A549 (cell line): ENCODE results near the gene RFC4. TPM values are rescaled to one million over a fixed set of nuclear protein-coding genes. Genes with fewer than 3 reads are reported as not detected.
A peak's percentile ranks its signal among the peaks of the same experiment; 100 is the strongest.

Experiments
- ATAC-seq, 2 experiments: fragments of 200-7000 bp in 1 of 2; fragments of >200 bp in 1 of 2; cut with Nextera tagmentation in 1 of 2; cut with Tn5 transposase in 1 of 2; 3 replicates each; pipeline versions ENCODE4 v1.8.0 to v1.9.1; 2018 to 2020; ENCODE audit warnings: mild to moderate bottlenecking in 1 of 2, moderate library complexity in 1 of 2
- CTCF ChIA-PET: fragments of 300-600 bp; sonication (Branson Sonifier 250); formaldehyde crosslinking; extraction: SDS; loops from one replicate; lab custom pipeline; 2021; ENCODE audit warnings: antibody characterized with exemption, inconsistent platforms; lab: Yijun Ruan, JAX
- POLR2A ChIA-PET: fragments of 350-600 bp; formaldehyde crosslinking; extraction: SDS; loops from one replicate; lab custom pipeline; 2021; ENCODE audit warnings: antibody characterized with exemption, inconsistent platforms; lab: Yijun Ruan, JAX
- DNase-seq, 2 experiments: peaks; one replicate each; pipeline versions ENCODE4 v3.0.0 to v3.0.0-alpha.2; 2011 to 2016; ENCODE audit warnings: low read depth in 1 of 2, low spot score in 1 of 2
- FAIRE-seq: peaks from 2 replicates; lab custom pipeline; 2011; peaks lifted over from hg19 to GRCh38; lab: Jason Lieb, UNC
- H3K27ac ChIP-seq, 2 experiments: fragments of >200 bp; sonication (Bioruptor Twin); formaldehyde crosslinking; 3 replicates each; pipeline ENCODE4 v1.5.1; 2016 to 2017
- H3K4me1 ChIP-seq: fragments of >200 bp; sonication (Bioruptor Twin); formaldehyde crosslinking; 3 replicates; pipeline ENCODE4 v1.6.1; 2016
- H3K4me2 ChIP-seq: fragments of >200 bp; sonication (Bioruptor Twin); formaldehyde crosslinking; 3 replicates; pipeline ENCODE4 v1.6.1; 2016
- H3K4me3 ChIP-seq: fragments of >200 bp; sonication (Bioruptor Twin); formaldehyde crosslinking; 3 replicates; pipeline ENCODE4 v1.5.1; 2016
- H3K9me3 ChIP-seq: fragments of >200 bp; sonication (Bioruptor Twin); formaldehyde crosslinking; 3 replicates; pipeline ENCODE4 v1.6.1; 2016
- BHLHE40 ChIP-seq: IDR thresholded peaks from 2 replicates; pipeline ENCODE4 v1.6.1; 2012; ENCODE audit warnings: low read depth, low read length, inconsistent platforms
- CHD2 ChIP-seq: fragments of 150-350 bp; IDR thresholded peaks from 2 replicates; pipeline ENCODE4 v1.6.1; 2014; ENCODE audit warnings: low read length; ENCODE audit not compliant: partially characterized antibody
- EHMT2 ChIP-seq: fragments of 200-600 bp; sonication (generic); IDR thresholded peaks from 2 replicates; pipeline ENCODE4 v1.6.1; 2016; ENCODE audit warnings: antibody characterized with exemption, low read depth, mild to moderate bottlenecking, moderate library complexity
- GATA3 ChIP-seq: IDR thresholded peaks from 2 replicates; pipeline ENCODE4 v1.6.1; 2012; ENCODE audit warnings: borderline replicate concordance
- HDAC2 ChIP-seq: fragments of 200-600 bp; sonication (generic); IDR thresholded peaks from 2 replicates; pipeline ENCODE4 v1.6.1; 2016
- HEYL ChIP-seq: fragments of 250-450 bp; sonication (Bioruptor Pico); IDR thresholded peaks from 2 replicates; pipeline ENCODE4 v1.8.0; 2021; ENCODE audit warnings: mild to moderate bottlenecking, moderate library complexity
- NFE2L2 ChIP-seq: fragments of 150-350 bp; conservative IDR thresholded peaks from 2 replicates; pipeline ENCODE4 v1.6.1; 2014; ENCODE audit warnings: low read length
- NPAS2 ChIP-seq: fragments of 250-450 bp; sonication (Bioruptor Pico); IDR thresholded peaks from 2 replicates; pipeline ENCODE4 v1.8.0; 2022; ENCODE audit warnings: mild to moderate bottlenecking, moderate library complexity, borderline replicate concordance
- PHF8 ChIP-seq: fragments of 200-600 bp; sonication (generic); IDR thresholded peaks from 2 replicates; pipeline ENCODE4 v1.6.1; 2016; ENCODE audit warnings: low read depth, mild to moderate bottlenecking, antibody characterized with exemption, moderate library complexity, borderline replicate concordance
- POLR2A ChIP-seq: IDR thresholded peaks from 2 replicates; pipeline ENCODE4 v1.6.1; 2012; ENCODE audit warnings: mild to moderate bottlenecking, low read length
- RAD21 ChIP-seq, 2 experiments: fragments of >200 bp in 1 of 2; sonication (Bioruptor Twin) in 1 of 2; formaldehyde crosslinking in 1 of 2; IDR thresholded peaks in 1 of 2; conservative IDR thresholded peaks in 1 of 2; 2 replicates in 1 of 2; 3 replicates in 1 of 2; pipeline ENCODE4 v1.6.1; 2012 to 2018; ENCODE audit warnings: inconsistent platforms in 1 of 2
- SMC3 ChIP-seq: fragments of >200 bp; sonication (Bioruptor Twin); formaldehyde crosslinking; IDR thresholded peaks from 3 replicates; pipeline ENCODE4 v1.6.1; 2018; ENCODE audit warnings: inconsistent platforms
- TP53 ChIP-seq: fragments of 250-450 bp; sonication (Bioruptor Pico); IDR thresholded peaks from 2 replicates; pipeline ENCODE4 v1.5.0; 2021; ENCODE audit warnings: mild to moderate bottlenecking, moderate library complexity
- ZNF302 ChIP-seq: fragments of 250-450 bp; sonication (Bioruptor Pico); IDR thresholded peaks from 2 replicates; pipeline ENCODE4 v1.9.0; 2021; ENCODE audit warnings: inconsistent platforms, mild to moderate bottlenecking, moderate library complexity
- WGBS: methylation state at CpG from one replicate; pipeline ENCODE4 v1.1.6; 2017; ENCODE audit errors: missing lambda C conversion rate; 5-methylcytosine and 5-hydroxymethylcytosine counted together
- polyA plus RNA-seq, 4 experiments: library from polyadenylated mRNA; depleted of rRNA in 3 of 4; stranded (reverse); fragments of >200 nt; fragmentation: RNase III in 1 of 4; extraction: RNeasy Plus Mini Kit Qiagen cat#74134 plus additional on column Dnase treatment in 1 of 4; gene quantifications; 2 replicates in 3 of 4; 3 replicates in 1 of 4; pipeline ENCODE4 v1.2.3, GENCODE V29; 2011 to 2017
- TF ChIP-seq, protein P1 (sequence below): fragments of 250-450 bp; sonication (Bioruptor Pico); IDR thresholded peaks from 2 replicates; pipeline ENCODE4 v1.5.0; 2021; ENCODE audit warnings: mild to moderate bottlenecking, moderate library complexity, borderline replicate concordance
- TF ChIP-seq, protein P2 (sequence below): fragments of 250-450 bp; sonication (Bioruptor Pico); IDR thresholded peaks from 2 replicates; pipeline ENCODE4 v1.5.0; 2020; ENCODE audit warnings: low read depth, mild to moderate bottlenecking, moderate library complexity
- TF ChIP-seq, protein P3 (sequence below): IDR thresholded peaks from 2 replicates; pipeline ENCODE4 v1.6.1; 2012
- TF ChIP-seq, protein P4 (sequence below): fragments of >200 bp; sonication (Bioruptor Twin); formaldehyde crosslinking; IDR thresholded peaks from 2 replicates; pipeline ENCODE4 v1.6.1; 2016
- TF ChIP-seq, protein P5 (sequence below): IDR thresholded peaks from 2 replicates; pipeline ENCODE4 v1.6.1; 2012; ENCODE audit warnings: low read depth, borderline replicate concordance

RFC4 gene
- polyA plus RNA-seq, 2 of the 4 experiments (the other 2 are of a cell fraction) = 40.6 to 68.8 TPM

DNA sequence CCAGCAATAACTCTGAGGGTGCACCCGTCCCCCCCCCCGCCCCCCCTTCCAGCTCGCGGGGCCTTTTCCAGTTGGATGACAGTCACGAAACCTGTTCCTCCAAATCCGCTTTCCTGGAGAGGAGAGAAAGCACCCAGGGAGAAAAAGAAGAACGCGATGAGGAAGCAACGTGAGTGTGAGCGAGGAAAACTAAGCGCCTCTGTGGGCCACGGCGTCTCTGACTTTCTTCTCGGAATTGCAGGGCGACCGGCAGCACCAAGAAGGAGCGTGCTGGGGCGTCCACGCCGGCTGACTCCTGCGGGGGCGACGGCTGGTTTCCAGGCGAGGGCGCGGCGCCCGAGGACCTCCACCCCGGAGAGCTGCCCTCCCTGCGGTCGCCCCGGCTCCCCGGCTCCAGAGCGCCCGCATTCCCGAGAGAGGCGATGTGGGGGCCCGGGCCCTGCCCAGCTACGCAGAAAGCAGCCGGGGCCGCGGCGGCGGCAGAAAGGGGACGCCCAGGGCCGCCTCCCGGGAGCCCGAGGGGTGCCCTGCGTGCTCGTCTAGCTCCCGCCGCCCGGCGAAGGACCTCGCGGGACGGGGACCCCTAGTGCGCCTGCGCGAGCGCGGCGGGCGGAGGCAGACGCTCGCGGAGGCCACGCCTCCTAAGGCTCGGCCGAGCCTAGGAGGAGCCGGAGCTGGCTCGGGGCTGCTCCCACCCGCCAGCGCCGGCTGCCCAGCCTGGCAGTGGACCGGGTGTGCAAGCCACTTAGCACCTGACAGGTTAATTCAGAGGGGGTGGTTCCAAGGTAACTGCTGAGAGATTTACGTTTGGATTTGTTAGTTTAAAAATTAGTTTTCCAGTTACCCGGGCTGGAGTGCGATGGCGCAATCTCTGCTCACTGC is 20.9 kb upstream of the RFC4 start (continued):
- TF ChIP-seq, protein P1, sequence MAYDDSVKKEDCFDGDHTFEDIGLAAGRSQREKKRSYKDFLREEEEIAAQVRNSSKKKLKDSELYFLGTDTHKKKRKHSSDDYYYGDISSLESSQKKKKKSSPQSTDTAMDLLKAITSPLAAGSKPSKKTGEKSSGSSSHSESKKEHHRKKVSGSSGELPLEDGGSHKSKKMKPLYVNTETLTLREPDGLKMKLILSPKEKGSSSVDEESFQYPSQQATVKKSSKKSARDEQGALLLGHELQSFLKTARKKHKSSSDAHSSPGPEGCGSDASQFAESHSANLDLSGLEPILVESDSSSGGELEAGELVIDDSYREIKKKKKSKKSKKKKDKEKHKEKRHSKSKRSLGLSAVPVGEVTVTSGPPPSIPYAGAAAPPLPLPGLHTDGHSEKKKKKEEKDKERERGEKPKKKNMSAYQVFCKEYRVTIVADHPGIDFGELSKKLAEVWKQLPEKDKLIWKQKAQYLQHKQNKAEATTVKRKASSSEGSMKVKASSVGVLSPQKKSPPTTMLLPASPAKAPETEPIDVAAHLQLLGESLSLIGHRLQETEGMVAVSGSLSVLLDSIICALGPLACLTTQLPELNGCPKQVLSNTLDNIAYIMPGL (CRISPR knock-in tag) = no peak
- no peak for TF ChIP-seq HDAC2
- no peak for TF ChIP-seq EHMT2
- TF ChIP-seq, protein P2, sequence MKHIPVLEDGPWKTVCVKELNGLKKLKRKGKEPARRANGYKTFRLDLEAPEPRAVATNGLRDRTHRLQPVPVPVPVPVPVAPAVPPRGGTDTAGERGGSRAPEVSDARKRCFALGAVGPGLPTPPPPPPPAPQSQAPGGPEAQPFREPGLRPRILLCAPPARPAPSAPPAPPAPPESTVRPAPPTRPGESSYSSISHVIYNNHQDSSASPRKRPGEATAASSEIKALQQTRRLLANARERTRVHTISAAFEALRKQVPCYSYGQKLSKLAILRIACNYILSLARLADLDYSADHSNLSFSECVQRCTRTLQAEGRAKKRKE = no peak
- TF ChIP-seq RAD21 (conservative IDR thresholded peaks at IDR 0.05 in 1 of 2, IDR thresholded peaks at IDR 0.05 in 1 of 2) = no peak
- TF ChIP-seq BHLHE40 = no peak
- peak; percentile 74 for TF ChIP-seq POLR2A

DNA sequence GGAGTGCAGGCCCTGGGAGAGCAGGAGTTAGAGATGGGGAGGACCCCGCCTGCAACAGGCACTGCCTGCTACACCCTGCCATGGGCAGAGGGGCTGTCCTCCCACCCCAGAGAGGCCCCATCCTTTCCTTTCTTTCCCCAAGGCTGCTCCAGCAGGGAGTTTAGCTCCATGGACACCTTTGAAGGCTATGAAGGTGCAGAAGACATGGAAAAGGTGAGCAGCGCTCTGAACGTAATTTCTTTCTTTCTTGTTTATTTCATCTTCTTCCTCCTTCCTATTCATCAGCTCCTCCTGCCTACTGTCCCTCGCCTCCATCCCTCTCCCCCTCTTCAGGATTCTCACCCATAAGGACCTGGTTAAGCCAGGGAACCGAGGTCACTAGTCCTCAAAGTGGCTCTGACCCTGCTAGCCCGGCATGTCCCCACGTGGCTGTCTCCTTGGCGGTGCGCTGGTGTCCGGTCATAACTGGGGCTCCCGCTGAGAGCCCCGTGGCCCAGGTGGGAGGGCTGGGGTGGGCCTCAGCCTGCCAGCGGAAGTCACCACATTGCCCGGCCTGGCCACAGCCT is 20.2 kb upstream of the RFC4 start:
- peak; percentile 33 to 39 for ATAC-seq
- FAIRE-seq = no peak
- TF ChIP-seq TP53 (CRISPR knock-in tag) (no peak), SMC3 (no peak), NFE2L2 (no peak), HDAC2 (no peak)
- TF ChIP-seq, protein P3, sequence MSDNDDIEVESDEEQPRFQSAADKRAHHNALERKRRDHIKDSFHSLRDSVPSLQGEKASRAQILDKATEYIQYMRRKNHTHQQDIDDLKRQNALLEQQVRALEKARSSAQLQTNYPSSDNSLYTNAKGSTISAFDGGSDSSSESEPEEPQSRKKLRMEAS = peak; percentile 21; the same call in 1 of the 2 replicates
- POLR2A ChIA-PET = interaction anchor here (1.5 to 1.6 kb wide), 2 partner anchors 18 to 43 kb away, joined by 3 to 11 read pairs; partner anchors contain the start of gene EIF4A2
- peak overlapping the region; percentile 73 for H3K4me2 ChIP-seq
- DNase-seq = no peak
- H3K9me3 ChIP-seq = no peaks in the 10 kb centered on the region
- peak overlapping the region; percentile 70 for H3K4me3 ChIP-seq
- 59% methylated on average over 5 of the region's 14 CpGs for WGBS
- peak overlapping the region; percentile 86 to 99 for H3K27ac ChIP-seq
- H3K4me1 ChIP-seq = peaks cover 10% of the 10 kb centered on the region; the same call in 1 of the 3 replicates
- CTCF ChIA-PET = interaction anchor here (0.6 to 2.0 kb wide), 3 partner anchors 17 to 688 kb away, joined by 5 read pairs; no protein-coding TSS in a partner anchor

DNA sequence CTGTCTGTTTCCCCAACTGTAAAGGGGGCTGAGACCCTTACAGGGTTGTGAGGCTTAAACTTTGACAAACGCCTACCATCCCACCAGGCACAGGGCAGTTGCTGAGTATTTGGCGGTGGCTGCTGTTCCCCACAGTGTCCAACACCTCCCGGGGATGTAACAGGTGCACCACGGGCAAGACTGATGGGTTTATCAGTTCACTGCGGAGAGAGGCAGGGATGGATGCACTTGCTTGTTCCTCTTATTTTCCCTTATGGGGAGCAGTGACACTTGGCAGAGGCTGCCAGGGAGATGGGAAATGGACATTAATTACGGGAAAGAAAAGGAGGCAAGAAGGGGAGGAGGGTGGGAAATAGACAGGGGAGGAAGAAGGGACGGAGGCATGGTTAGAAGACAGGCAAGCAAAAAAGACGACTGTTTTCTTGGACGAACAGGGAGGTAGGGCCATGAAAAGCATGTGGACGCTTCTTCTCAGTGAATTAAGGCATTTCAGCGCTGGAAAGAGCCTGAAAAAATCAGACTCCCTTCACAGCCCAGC is 19.7 kb upstream of the RFC4 start:
- H3K4me2 ChIP-seq = peak overlapping the region; percentile 73
- POLR2A ChIA-PET = no interaction called here
- FAIRE-seq = no peak
- H3K4me1 ChIP-seq = peaks cover 10% of the 10 kb centered on the region; the same call in 1 of the 3 replicates
- TF ChIP-seq HEYL = no peak
- no peak for TF ChIP-seq POLR2A
- no peak for TF ChIP-seq CHD2
- no peak for TF ChIP-seq ZNF302 (CRISPR knock-in tag)
- TF ChIP-seq, protein P4, sequence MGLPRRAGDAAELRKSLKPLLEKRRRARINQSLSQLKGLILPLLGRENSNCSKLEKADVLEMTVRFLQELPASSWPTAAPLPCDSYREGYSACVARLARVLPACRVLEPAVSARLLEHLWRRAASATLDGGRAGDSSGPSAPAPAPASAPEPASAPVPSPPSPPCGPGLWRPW = no peak
- TF ChIP-seq, protein P1 (CRISPR knock-in tag) = no peak
- no peak for TF ChIP-seq PHF8
- no peak for TF ChIP-seq NPAS2
- TF ChIP-seq, protein P5, sequence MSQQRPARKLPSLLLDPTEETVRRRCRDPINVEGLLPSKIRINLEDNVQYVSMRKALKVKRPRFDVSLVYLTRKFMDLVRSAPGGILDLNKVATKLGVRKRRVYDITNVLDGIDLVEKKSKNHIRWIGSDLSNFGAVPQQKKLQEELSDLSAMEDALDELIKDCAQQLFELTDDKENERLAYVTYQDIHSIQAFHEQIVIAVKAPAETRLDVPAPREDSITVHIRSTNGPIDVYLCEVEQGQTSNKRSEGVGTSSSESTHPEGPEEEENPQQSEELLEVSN = no peak
- TF ChIP-seq GATA3 = no peak
- TF ChIP-seq BHLHE40 = no peak
- TF ChIP-seq, all 56 proteins: peak for 0
- DNase-seq = no peak
- H3K4me3 ChIP-seq = no peak overlapping the region; the same call in 2 of the 3 replicates
- CTCF ChIA-PET = interaction anchor here (2.2 kb wide), 1 partner anchor 211 kb away, joined by 11 read pairs; no protein-coding TSS in a partner anchor
- peak overlapping the region in 1 of 2 experiments; percentile 99; a peak in 2 of 6 replicates for H3K27ac ChIP-seq
- ATAC-seq = no peak
- H3K9me3 ChIP-seq = no peaks in the 10 kb centered on the region
- 87% methylated on average over 9 of the region's 11 CpGs for WGBS
